Astrocyte (in vitro differentiated cells and primary cell): Measurements from ENCODE around the gene MAPK1IP1L. TPM values are rescaled to one million over a fixed set of nuclear protein-coding genes. Genes with fewer than 3 reads are reported as not detected.
A peak's percentile ranks its signal among the peaks of the same experiment; 100 is the strongest.

Source experiments
- DNase-seq: peaks from one replicate; pipeline ENCODE4 v3.0.0-alpha.2; 2010; ENCODE audit warnings: low read depth
- FAIRE-seq: peaks from 2 replicates; lab custom pipeline; 2011; peaks lifted over from hg19 to GRCh38; lab: Jason Lieb, UNC
- H2AFZ ChIP-seq: 2 replicates; pipeline ENCODE4 v1.6.0; 2012; ENCODE audit warnings: low read depth, low read length, inconsistent platforms
- H3K27ac ChIP-seq: 2 replicates; pipeline ENCODE4 v1.5.1; 2011; ENCODE audit warnings: low read depth, low read length, inconsistent platforms
- H3K27me3 ChIP-seq: 2 replicates; pipeline ENCODE4 v1.6.0; 2011; ENCODE audit warnings: low read length, inconsistent platforms; ENCODE audit not compliant: insufficient read depth
- H3K36me3 ChIP-seq: 2 replicates; pipeline ENCODE4 v1.5.1; 2011; ENCODE audit warnings: low read length, inconsistent platforms; ENCODE audit not compliant: insufficient read depth
- H3K4me1 ChIP-seq: 2 replicates; pipeline ENCODE4 v1.5.1; 2011; ENCODE audit warnings: low read length, inconsistent platforms; ENCODE audit not compliant: insufficient read depth
- H3K4me2 ChIP-seq: 2 replicates; pipeline ENCODE4 v1.6.0; 2012; ENCODE audit warnings: low read length, inconsistent platforms
- H3K4me3 ChIP-seq: 2 replicates; pipeline ENCODE4 v1.5.1; 2011; ENCODE audit warnings: low read depth, mild to moderate bottlenecking, low read length, inconsistent platforms; ENCODE audit not compliant: insufficient read depth
- H3K79me2 ChIP-seq: 2 replicates; pipeline ENCODE4 v1.6.0; 2012; ENCODE audit warnings: mild to moderate bottlenecking, low read length, inconsistent platforms; ENCODE audit not compliant: insufficient read depth
- H3K9ac ChIP-seq: 2 replicates; pipeline ENCODE4 v1.6.0; 2012; ENCODE audit warnings: mild to moderate bottlenecking, low read length, inconsistent platforms
- H3K9me3 ChIP-seq: 2 replicates; pipeline ENCODE4 v1.5.1; 2012; ENCODE audit warnings: low read depth, mild to moderate bottlenecking, low read length, inconsistent platforms; ENCODE audit not compliant: insufficient read depth
- H4K20me1 ChIP-seq: 2 replicates; pipeline ENCODE4 v1.6.0; 2012; ENCODE audit warnings: low read length, inconsistent platforms; ENCODE audit not compliant: insufficient read depth
- H3K27ac Mint-ChIP-seq: one replicate; pipeline ENCODE4 v1.8.0; 2021; ENCODE audit warnings: mild to moderate bottlenecking, mixed read lengths; ENCODE audit not compliant: unreplicated experiment
- H3K27me3 Mint-ChIP-seq: one replicate; pipeline ENCODE4 v1.8.0; 2021; ENCODE audit warnings: low read depth, mixed read lengths; ENCODE audit not compliant: unreplicated experiment
- H3K36me3 Mint-ChIP-seq: one replicate; pipeline ENCODE4 v1.8.0; 2021; ENCODE audit warnings: low read depth, mixed read lengths; ENCODE audit not compliant: unreplicated experiment
- H3K4me1 Mint-ChIP-seq: one replicate; pipeline ENCODE4 v1.8.0; 2021; ENCODE audit warnings: low read depth, mixed read lengths; ENCODE audit not compliant: unreplicated experiment
- H3K4me3 Mint-ChIP-seq: one replicate; pipeline ENCODE4 v1.8.0; 2021; ENCODE audit warnings: mild to moderate bottlenecking, moderate library complexity, mixed read lengths; ENCODE audit not compliant: unreplicated experiment
- H3K9me3 Mint-ChIP-seq: one replicate; pipeline ENCODE4 v1.8.0; 2021; ENCODE audit warnings: mild to moderate bottlenecking, mixed read lengths; ENCODE audit not compliant: unreplicated experiment
- EZH2 ChIP-seq: IDR thresholded peaks from 2 replicates; pipeline ENCODE4 v1.6.1; 2012; ENCODE audit warnings: mild to moderate bottlenecking, low read length, inconsistent platforms; ENCODE audit not compliant: insufficient read depth
- total RNA-seq: library from RNA; stranded (reverse); gene quantifications from 2 replicates; pipeline ENCODE4 v1.2.1, GENCODE V29; 2021
- TF ChIP-seq, protein P1 (sequence below): IDR thresholded peaks from 2 replicates; pipeline ENCODE4 v1.5.1; 2011; ENCODE audit warnings: low read depth, mild to moderate bottlenecking, inconsistent platforms, low read length, moderate library complexity; ENCODE audit not compliant: insufficient read depth

The MAPK1IP1L gene
- total RNA-seq, 1 donor from 2014 or later: 111 TPM

DNA sequence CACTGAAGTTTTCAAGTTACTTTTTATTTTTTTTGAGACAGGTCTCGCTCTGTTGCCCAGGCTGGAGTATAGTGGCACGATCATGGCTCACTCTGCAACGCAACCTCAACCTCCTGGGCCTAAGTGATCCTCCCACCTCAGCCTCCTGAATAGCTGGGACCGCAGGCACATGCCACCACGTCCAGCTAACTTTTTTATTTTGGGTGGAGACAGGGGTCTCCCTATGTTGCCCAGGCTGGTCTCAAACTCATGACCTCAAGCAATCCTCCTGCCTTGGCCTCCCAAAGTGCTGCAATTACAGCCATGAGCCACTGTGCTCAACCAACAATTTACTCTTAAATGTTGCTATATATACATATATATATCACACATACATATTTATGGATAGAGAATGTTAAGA lies 50.3 kb downstream of the MAPK1IP1L start:
- peaks cover 28% of the 10 kb centered on the region for H3K4me1 Mint-ChIP-seq
- H3K4me3 Mint-ChIP-seq: no peak overlapping the region
- peak overlapping the region; percentile 54 for H2AFZ ChIP-seq
- no peaks in the 10 kb centered on the region for H3K36me3 Mint-ChIP-seq
- H3K27me3 Mint-ChIP-seq: no peaks in the 10 kb centered on the region
- no peak overlapping the region for H3K27ac Mint-ChIP-seq
- H3K27me3 ChIP-seq: no peaks in the 10 kb centered on the region
- H3K9me3 Mint-ChIP-seq: peaks cover 12% of the 10 kb centered on the region
- no peaks in the 10 kb centered on the region for H3K36me3 ChIP-seq
- no peak overlapping the region for H3K9ac ChIP-seq
- H3K4me1 ChIP-seq: peaks cover 25% of the 10 kb centered on the region
- no peak for DNase-seq
- H3K79me2 ChIP-seq: no peaks in the 10 kb centered on the region
- H3K9me3 ChIP-seq: peaks cover 8% of the 10 kb centered on the region
- no peak overlapping the region for H3K4me2 ChIP-seq
- no peak for FAIRE-seq
- TF ChIP-seq, protein P1, sequence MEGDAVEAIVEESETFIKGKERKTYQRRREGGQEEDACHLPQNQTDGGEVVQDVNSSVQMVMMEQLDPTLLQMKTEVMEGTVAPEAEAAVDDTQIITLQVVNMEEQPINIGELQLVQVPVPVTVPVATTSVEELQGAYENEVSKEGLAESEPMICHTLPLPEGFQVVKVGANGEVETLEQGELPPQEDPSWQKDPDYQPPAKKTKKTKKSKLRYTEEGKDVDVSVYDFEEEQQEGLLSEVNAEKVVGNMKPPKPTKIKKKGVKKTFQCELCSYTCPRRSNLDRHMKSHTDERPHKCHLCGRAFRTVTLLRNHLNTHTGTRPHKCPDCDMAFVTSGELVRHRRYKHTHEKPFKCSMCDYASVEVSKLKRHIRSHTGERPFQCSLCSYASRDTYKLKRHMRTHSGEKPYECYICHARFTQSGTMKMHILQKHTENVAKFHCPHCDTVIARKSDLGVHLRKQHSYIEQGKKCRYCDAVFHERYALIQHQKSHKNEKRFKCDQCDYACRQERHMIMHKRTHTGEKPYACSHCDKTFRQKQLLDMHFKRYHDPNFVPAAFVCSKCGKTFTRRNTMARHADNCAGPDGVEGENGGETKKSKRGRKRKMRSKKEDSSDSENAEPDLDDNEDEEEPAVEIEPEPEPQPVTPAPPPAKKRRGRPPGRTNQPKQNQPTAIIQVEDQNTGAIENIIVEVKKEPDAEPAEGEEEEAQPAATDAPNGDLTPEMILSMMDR: no peak
- TF ChIP-seq EZH2: no peak
- no peak overlapping the region for H3K4me3 ChIP-seq
- H4K20me1 ChIP-seq: no peaks in the 10 kb centered on the region
- H3K27ac ChIP-seq: peak overlapping the region; percentile 97

DNA sequence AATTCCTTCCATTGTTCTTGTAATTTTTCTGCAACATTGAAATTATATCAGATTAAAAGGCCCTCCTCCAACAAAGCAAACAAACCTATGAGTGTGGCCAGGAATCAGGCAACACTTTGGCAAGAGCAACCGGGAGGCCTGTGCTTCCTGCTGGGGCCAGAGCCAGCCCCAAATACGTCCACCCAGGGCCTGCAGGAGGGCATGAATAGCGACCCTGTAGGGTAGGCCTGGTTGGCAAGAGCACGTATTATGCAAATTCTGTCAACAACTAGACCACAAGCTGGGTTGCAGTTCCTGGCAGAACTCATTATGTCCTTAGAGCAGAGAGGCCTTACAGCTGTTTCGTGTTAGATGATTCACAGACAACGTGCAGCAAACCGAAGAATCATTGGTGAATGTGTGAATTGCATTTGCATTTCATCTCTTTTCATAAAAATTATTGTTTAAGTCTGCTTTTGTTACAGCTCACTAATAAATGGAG lies 50.7 kb downstream of the MAPK1IP1L start:
- Histone ChIP-seq H3K79me2 (no peaks in the 10 kb centered on the region), H3K4me3 (peak overlapping the region; percentile 34), H3K4me2 (peak overlapping the region; percentile 77), H3K36me3 (no peaks in the 10 kb centered on the region), H3K9me3 (peaks cover 8% of the 10 kb centered on the region), H3K27me3 (no peaks in the 10 kb centered on the region), H3K4me1 (peaks cover 26% of the 10 kb centered on the region), H3K27ac (peak overlapping the region; percentile 97), H4K20me1 (no peaks in the 10 kb centered on the region), H3K9ac (peak overlapping the region; percentile 82), H2AFZ (peak overlapping the region; percentile 54)
- no peak for TF ChIP-seq EZH2
- TF ChIP-seq, protein P1: no peak
- FAIRE-seq (no peak), DNase-seq (peak; percentile 98)
- Mint-ChIP-seq H3K27me3 (no peaks in the 10 kb centered on the region), H3K4me3 (peak overlapping the region; percentile 55), H3K4me1 (peaks cover 28% of the 10 kb centered on the region), H3K27ac (peak overlapping the region; percentile 99), H3K36me3 (no peaks in the 10 kb centered on the region), H3K9me3 (peaks cover 12% of the 10 kb centered on the region)

DNA sequence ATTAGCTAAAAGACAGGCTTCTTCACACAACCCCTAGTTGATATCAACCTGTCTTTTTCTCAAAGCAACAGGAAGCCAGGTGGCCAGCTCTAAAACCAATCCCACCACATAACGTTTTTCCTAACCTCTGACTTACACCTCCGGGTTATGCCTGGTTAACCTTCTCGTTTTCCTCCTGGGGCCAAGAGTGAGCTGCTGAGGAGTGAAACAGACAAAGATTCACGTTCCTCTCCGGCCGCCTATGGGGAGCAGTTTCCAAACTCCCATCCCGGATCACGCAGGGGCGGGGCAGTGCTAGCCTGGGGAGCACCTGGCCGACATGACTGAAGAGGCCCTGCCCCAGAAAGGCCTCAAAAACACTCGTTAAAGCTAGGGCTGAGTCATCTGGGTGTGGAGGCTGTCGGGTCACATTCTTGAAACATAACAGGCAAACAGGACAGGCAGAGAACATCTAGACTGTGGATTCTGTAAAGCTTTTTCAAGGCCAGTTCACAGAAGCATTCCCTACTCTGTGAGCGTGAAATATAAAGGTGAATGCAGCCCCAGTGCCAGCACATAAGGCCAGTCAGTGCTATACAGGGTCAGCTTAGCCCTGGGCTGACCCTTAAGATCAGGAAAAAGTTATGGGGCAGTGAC lies 51.7 kb downstream of the MAPK1IP1L start:
- H3K27ac ChIP-seq: peak overlapping the region; percentile 97
- H4K20me1 ChIP-seq: no peaks in the 10 kb centered on the region
- Mint-ChIP-seq H3K4me3 (peak overlapping the region; percentile 62), H3K4me1 (peaks cover 35% of the 10 kb centered on the region), H3K36me3 (no peaks in the 10 kb centered on the region), H3K9me3 (peaks cover 17% of the 10 kb centered on the region), H3K27ac (peak overlapping the region; percentile 99), H3K27me3 (no peaks in the 10 kb centered on the region)
- peak; percentile 94 for DNase-seq
- H3K9me3 ChIP-seq: peaks cover 8% of the 10 kb centered on the region
- H3K27me3 ChIP-seq: no peaks in the 10 kb centered on the region
- H3K4me1 ChIP-seq: peaks cover 35% of the 10 kb centered on the region
- peak overlapping the region; percentile 82 for H3K9ac ChIP-seq
- peak overlapping the region; percentile 27 for H2AFZ ChIP-seq
- FAIRE-seq: no peak
- H3K79me2 ChIP-seq: no peaks in the 10 kb centered on the region
- no peaks in the 10 kb centered on the region for H3K36me3 ChIP-seq
- TF ChIP-seq EZH2: no peak
- TF ChIP-seq, protein P1: no peak
- peak overlapping the region; percentile 34 for H3K4me3 ChIP-seq
- peak overlapping the region; percentile 77 for H3K4me2 ChIP-seq
